A375 (cell line): ENCODE measurements around the gene OR8B12. TPM values are rescaled to one million over a fixed set of nuclear protein-coding genes. Genes with fewer than 3 reads are reported as not detected.

Experiments
- small RNA-seq: library from RNA; depleted of rRNA; stranded (forward); fragments of <200 nt; gene quantifications from one replicate; pipeline ENCODE3, GENCODE V24; 2014
- total RNA-seq: library from RNA; depleted of rRNA; stranded (reverse); fragments of >200 nt; shearing (Covaris generic); gene quantifications from 2 replicates; pipeline ENCODE4 v1.2.3, GENCODE V29; 2014; rRNA removed

Gene OR8B12, protein sequence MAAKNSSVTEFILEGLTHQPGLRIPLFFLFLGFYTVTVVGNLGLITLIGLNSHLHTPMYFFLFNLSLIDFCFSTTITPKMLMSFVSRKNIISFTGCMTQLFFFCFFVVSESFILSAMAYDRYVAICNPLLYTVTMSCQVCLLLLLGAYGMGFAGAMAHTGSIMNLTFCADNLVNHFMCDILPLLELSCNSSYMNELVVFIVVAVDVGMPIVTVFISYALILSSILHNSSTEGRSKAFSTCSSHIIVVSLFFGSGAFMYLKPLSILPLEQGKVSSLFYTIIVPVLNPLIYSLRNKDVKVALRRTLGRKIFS
- not detected in 2 replicates for total RNA-seq

DNA sequence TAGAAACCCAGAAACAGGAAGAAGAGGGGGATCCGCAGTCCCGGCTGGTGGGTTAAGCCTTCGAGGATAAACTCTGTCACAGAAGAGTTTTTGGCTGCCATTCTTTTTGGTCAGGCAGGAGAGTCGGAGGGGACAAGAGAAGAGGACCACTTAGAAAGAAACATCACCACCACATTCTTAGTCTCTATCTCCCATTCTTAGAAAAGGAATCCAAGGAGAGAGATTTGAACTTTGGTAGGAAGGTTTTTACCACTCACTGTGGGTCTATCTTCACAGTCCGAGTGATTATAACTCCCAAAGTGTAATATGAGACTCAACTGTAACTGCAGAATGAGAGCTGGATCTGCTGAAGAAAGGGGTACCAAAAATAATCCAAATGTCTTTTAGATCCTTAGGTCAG, at the start of gene OR8B12:
TSS of gene OR8B12 (minus strand) at position 101 of the 400 bp plus-strand sequence. CDS start at position 101, 0 bp downstream.

DNA sequence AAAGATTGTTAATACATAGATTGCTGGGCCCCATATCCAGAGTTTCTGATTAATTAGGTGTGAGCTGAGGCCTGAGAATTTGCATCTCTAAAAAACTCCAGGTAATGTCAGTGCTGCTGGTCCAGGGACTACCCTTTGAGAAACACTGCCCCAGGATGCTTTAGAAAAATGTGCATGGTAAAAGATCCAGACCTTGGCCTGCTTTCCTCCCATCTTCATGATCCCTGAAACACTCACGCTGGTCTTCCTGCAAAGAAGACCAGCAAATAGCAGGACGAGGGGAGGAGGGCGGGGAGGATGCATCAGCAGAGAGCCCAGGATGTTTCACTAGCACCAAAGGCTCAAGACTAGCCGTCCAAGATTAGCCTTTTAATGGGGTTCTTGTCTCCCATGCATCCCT, 26.2 kb upstream of the OR8B12 start, which contains the start of gene OR8A1:
TSS of gene OR8A1 (plus strand) at position 301 of the 400 bp plus-strand sequence. CDS start 123 bp downstream, outside the sequence.

Small RNA genes within 50 kb of the gene (small RNA-seq; reads per million reads assigned to genes)
- not detected for gene OR8A3P

Other genes starting within 250 kb of the OR8B12 start
- gene OR8D1, start 229.7 kb downstream of the OR8B12 start, total RNA-seq, result not detected in 2 replicates
- not detected in 2 replicates for gene OR8D2, start 223.5 kb downstream of the OR8B12 start, total RNA-seq
- not detected in 2 replicates for gene OR8B2, start 159.2 kb downstream of the OR8B12 start, total RNA-seq
- not detected in 2 replicates for gene OR8B3, start 144.6 kb downstream of the OR8B12 start, total RNA-seq
- gene OR8B4, start 118.8 kb downstream of the OR8B12 start, total RNA-seq, result not detected in 2 replicates
- not detected in 2 replicates for gene OR8B8, start 98.0 kb downstream of the OR8B12 start, total RNA-seq
- gene OR8A1, start 26.3 kb upstream of the OR8B12 start, total RNA-seq, result 0.61 and 0.64 TPM in 2 replicates
- gene PANX3, start 67.8 kb upstream of the OR8B12 start, total RNA-seq, result 0.08 TPM in 1 of 2 replicates, not detected in the other
- gene TBRG1, start 79.2 kb upstream of the OR8B12 start, total RNA-seq, result 27.5 and 39.3 TPM in 2 replicates
- 5.0 and 5.2 TPM in 2 replicates for gene SIAE, start 130.1 kb upstream of the OR8B12 start, total RNA-seq
- 14.1 and 18.0 TPM in 2 replicates for gene SPA17, start 130.2 kb upstream of the OR8B12 start, total RNA-seq
- 6.6 and 13.4 TPM in 2 replicates for gene NRGN, start 196.3 kb upstream of the OR8B12 start, total RNA-seq
- not detected in 2 replicates for gene VSIG2, start 208.6 kb upstream of the OR8B12 start, total RNA-seq
- gene ESAM, start 218.6 kb upstream of the OR8B12 start, total RNA-seq, result 0.58 and 0.75 TPM in 2 replicates